ENCODE data around the gene CMTM1. TPM values are rescaled to one million over a fixed set of nuclear protein-coding genes. Genes with fewer than 3 reads are reported as not detected.
"Not testable (repeated sequence)": the region's sequence is repeated elsewhere in the genome, so short reads cannot be mapped to it uniquely, and the experiment has no call there.

Gene CMTM1
- total RNA-seq, 1 donor from 2014 or later = 4.3 TPM

DNA sequence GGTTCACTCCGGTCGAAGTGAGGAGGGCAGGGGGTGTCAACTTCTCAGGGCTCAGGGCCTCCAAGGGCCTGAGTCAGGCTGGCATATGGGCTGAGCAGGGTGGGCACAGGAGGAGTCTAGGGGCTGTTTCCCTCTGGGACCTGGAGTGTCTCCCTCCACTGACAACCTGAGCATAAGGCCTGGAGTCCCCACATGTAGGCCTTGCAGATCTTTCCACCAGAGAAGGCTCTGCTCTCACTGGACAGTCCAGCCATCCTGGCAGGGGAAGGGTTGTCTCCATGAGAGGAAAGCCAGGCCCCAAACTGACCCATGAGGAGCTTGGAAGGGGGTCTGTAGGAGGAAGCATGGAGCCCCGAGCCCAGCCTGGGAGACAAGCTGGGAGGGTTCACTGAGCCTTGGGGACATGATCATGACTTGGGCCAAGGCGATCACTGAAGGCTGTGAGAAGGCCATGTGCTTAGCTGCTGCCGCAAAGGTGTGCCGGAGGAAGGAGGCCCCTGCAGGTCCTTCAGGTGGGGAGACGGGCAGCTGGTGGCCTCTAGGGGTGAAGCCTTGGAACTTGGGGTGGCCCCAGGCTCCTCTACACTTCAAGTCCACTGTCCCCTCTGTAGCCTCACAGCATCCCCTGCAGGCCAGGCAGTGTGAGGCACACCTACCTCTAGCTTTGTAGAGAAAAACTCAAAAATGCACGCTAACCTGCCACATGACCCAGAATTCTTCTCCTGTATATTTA, 22.9 kb downstream of the CMTM1 start:
- Histone ChIP-seq H3K4me3 (ENCODE audit: low read depth, low read length) (no peak overlapping the region), H3K36me3 (ENCODE audit: control insufficient read depth, insufficient read depth, low read length) (no peaks in the 10 kb centered on the region), H3K27me3 (ENCODE audit: control insufficient read depth, insufficient read depth, low read length) (no peaks in the 10 kb centered on the region)
- no peak for DNase-seq (ENCODE audit: low read depth)
- peak; percentile 65 for TF ChIP-seq CTCF (IDR thresholded peaks at IDR 0.05; ENCODE audit: insufficient read depth, low read length, poor library complexity, severe bottlenecking)

GRCh38 chr16:66590322-66590721, 24.1 kb downstream of the CMTM1 start:
- no peak for DNase-seq (ENCODE audit: low read depth)
- Histone ChIP-seq H3K27me3 (ENCODE audit: control insufficient read depth, insufficient read depth, low read length) (no peaks in the 10 kb centered on the region), H3K4me3 (ENCODE audit: low read depth, low read length) (no peak overlapping the region), H3K36me3 (ENCODE audit: control insufficient read depth, insufficient read depth, low read length) (no peaks in the 10 kb centered on the region)
- TF ChIP-seq CTCF (IDR thresholded peaks at IDR 0.05; ENCODE audit: insufficient read depth, low read length, poor library complexity, severe bottlenecking) = no peak

GRCh38 chr16:66591018-66591417, 24.8 kb downstream of the CMTM1 start:
- DNase-seq (ENCODE audit: low read depth) = no peak
- H3K27me3 ChIP-seq (ENCODE audit: control insufficient read depth, insufficient read depth, low read length) = no peaks in the 10 kb centered on the region
- TF ChIP-seq CTCF (IDR thresholded peaks at IDR 0.05; ENCODE audit: insufficient read depth, low read length, poor library complexity, severe bottlenecking) = no peak
- no peaks in the 10 kb centered on the region for H3K36me3 ChIP-seq (ENCODE audit: control insufficient read depth, insufficient read depth, low read length)
- no peak overlapping the region for H3K4me3 ChIP-seq (ENCODE audit: low read depth, low read length)

GRCh38 chr16:66592241-66592640, 26.0 kb downstream of the CMTM1 start:
- Histone ChIP-seq H3K27me3 (ENCODE audit: control insufficient read depth, insufficient read depth, low read length) (no peaks in the 10 kb centered on the region), H3K36me3 (ENCODE audit: control insufficient read depth, insufficient read depth, low read length) (no peaks in the 10 kb centered on the region), H3K4me3 (ENCODE audit: low read depth, low read length) (no peak overlapping the region)
- no peak for TF ChIP-seq CTCF (IDR thresholded peaks at IDR 0.05; ENCODE audit: insufficient read depth, low read length, poor library complexity, severe bottlenecking)
- DNase-seq (ENCODE audit: low read depth) = no peak

GRCh38 chr16:66592814-66593213, 26.6 kb downstream of the CMTM1 start:
- no peak for DNase-seq (ENCODE audit: low read depth)
- Histone ChIP-seq H3K27me3 (ENCODE audit: control insufficient read depth, insufficient read depth, low read length) (no peaks in the 10 kb centered on the region), H3K36me3 (ENCODE audit: control insufficient read depth, insufficient read depth, low read length) (no peaks in the 10 kb centered on the region), H3K4me3 (ENCODE audit: low read depth, low read length) (no peak overlapping the region)
- no peak for TF ChIP-seq CTCF (IDR thresholded peaks at IDR 0.05; ENCODE audit: insufficient read depth, low read length, poor library complexity, severe bottlenecking)

DNA sequence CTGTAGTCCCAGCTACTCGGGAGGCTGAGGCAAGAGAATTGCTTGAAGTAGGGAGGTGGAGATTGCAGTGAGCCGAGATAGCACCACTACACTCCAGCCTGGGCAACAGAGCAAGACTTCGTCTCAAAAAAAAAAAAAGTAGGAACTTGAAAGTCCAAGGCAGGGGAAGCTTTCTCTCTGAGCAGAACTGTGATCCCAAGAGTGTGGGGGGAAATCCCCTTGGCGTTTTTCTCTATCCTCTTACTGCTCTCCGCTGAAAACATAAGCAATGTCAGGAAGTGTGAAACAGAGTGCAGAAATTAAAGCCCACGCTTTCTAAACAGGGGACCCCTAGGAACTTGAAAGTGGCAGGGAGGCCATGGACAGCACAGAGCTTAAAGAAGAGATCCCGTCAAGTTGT, 28.5 kb downstream of the CMTM1 start:
- H3K4me3 ChIP-seq (ENCODE audit: low read depth, low read length) = no peak overlapping the region
- no peak for DNase-seq (ENCODE audit: low read depth)
- H3K27me3 ChIP-seq (ENCODE audit: control insufficient read depth, insufficient read depth, low read length) = no peaks in the 10 kb centered on the region
- no peak for TF ChIP-seq CTCF (IDR thresholded peaks at IDR 0.05; ENCODE audit: insufficient read depth, low read length, poor library complexity, severe bottlenecking)
- no peaks in the 10 kb centered on the region for H3K36me3 ChIP-seq (ENCODE audit: control insufficient read depth, insufficient read depth, low read length)

GRCh38 chr16:66596559-66596958, 30.3 kb downstream of the CMTM1 start:
- not testable (repeated sequence) for H3K36me3 ChIP-seq (ENCODE audit: control insufficient read depth, insufficient read depth, low read length); H3K27me3 ChIP-seq (ENCODE audit: control insufficient read depth, insufficient read depth, low read length); H3K4me3 ChIP-seq (ENCODE audit: low read depth, low read length); DNase-seq (ENCODE audit: low read depth)
